ENCODE results near the gene ZBTB44.

Gene ZBTB44

GRCh38 chr11:130308886-130309285, 5.8 kb downstream of the ZBTB44 start:
- H3K27me3 ChIP-seq (ENCODE audit: insufficient read depth, poor library complexity, severe bottlenecking) = no peaks in the 10 kb centered on the region
- peaks cover 3% of the 10 kb centered on the region; the same call in 1 of the 2 replicates for H3K36me3 ChIP-seq (ENCODE audit: low read depth)
- TF ChIP-seq CTCF (IDR thresholded peaks at IDR 0.05; ENCODE audit: poor library complexity, severe bottlenecking) = no peak
- DNase-seq (ENCODE audit: low spot score) = no peak
- peaks cover 13% of the 10 kb centered on the region for H3K4me1 ChIP-seq (ENCODE audit: insufficient read depth, poor library complexity, severe bottlenecking)
- H3K9me3 ChIP-seq (ENCODE audit: severe bottlenecking) = no peaks in the 10 kb centered on the region
- no peak for ATAC-seq (ENCODE audit: low read depth)
- H3K27ac ChIP-seq (ENCODE audit: poor library complexity, severe bottlenecking) = no peak overlapping the region
- H3K4me3 ChIP-seq (ENCODE audit: severe bottlenecking) = no peak overlapping the region

DNA sequence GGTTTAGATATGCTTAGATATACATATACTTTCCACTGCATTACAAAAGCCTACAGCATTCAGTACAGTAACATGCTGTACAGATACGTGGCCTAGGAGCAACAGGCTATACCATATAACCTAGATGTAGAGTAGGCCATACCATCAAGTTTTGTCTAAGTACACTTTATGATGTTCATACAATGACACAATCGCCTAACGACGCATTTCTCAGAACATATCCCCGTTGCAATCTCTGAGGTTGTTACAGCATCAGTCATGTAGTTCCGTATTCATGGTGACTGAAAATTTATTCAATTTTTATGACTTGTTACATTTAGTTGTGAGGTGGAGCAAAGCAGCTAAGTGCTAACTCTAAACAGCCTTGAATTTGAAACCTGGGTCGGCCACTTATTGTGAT, 6.7 kb downstream of the ZBTB44 start:
- H3K27ac ChIP-seq (ENCODE audit: poor library complexity, severe bottlenecking) = no peak overlapping the region
- H3K4me1 ChIP-seq (ENCODE audit: insufficient read depth, poor library complexity, severe bottlenecking) = peaks cover 13% of the 10 kb centered on the region
- no peak overlapping the region for H3K4me3 ChIP-seq (ENCODE audit: severe bottlenecking)
- ATAC-seq (ENCODE audit: low read depth) = no peak
- TF ChIP-seq CTCF (IDR thresholded peaks at IDR 0.05; ENCODE audit: poor library complexity, severe bottlenecking) = no peak
- H3K9me3 ChIP-seq (ENCODE audit: severe bottlenecking) = no peaks in the 10 kb centered on the region
- no peak for DNase-seq (ENCODE audit: low spot score)
- peaks cover 3% of the 10 kb centered on the region; the same call in 1 of the 2 replicates for H3K36me3 ChIP-seq (ENCODE audit: low read depth)
- no peaks in the 10 kb centered on the region for H3K27me3 ChIP-seq (ENCODE audit: insufficient read depth, poor library complexity, severe bottlenecking)

GRCh38 chr11:130304651-130305050, 10.1 kb downstream of the ZBTB44 start:
- H3K36me3 ChIP-seq (ENCODE audit: low read depth) = peaks cover 3% of the 10 kb centered on the region; the same call in 1 of the 2 replicates
- DNase-seq (ENCODE audit: low spot score) = no peak
- H3K4me3 ChIP-seq (ENCODE audit: severe bottlenecking) = no peak overlapping the region
- TF ChIP-seq CTCF (IDR thresholded peaks at IDR 0.05; ENCODE audit: poor library complexity, severe bottlenecking) = no peak
- no peaks in the 10 kb centered on the region for H3K27me3 ChIP-seq (ENCODE audit: insufficient read depth, poor library complexity, severe bottlenecking)
- no peaks in the 10 kb centered on the region for H3K9me3 ChIP-seq (ENCODE audit: severe bottlenecking)
- no peak overlapping the region for H3K27ac ChIP-seq (ENCODE audit: poor library complexity, severe bottlenecking)
- no peaks in the 10 kb centered on the region for H3K4me1 ChIP-seq (ENCODE audit: insufficient read depth, poor library complexity, severe bottlenecking)
- no peak for ATAC-seq (ENCODE audit: low read depth)

DNA sequence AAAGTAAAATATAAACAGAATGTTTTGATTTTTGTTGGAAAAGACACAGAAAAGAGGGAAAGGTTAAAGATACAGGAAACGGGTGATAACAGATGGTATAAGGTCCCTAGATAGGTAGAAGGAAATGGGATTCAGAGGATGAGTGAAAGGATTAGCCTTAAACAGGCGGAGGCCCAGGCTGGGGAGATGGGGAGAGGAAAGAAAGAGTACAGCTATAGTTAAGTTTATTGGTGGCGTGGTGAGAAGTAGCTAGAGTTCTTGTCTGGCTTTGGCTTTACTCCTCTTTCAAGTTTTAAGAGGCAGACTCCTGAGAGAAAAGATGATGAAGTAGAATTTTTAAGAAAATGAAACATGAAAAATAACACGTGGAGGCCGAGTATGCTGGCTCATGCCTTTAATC, 13.7 kb downstream of the ZBTB44 start:
- no peak for ATAC-seq (ENCODE audit: low read depth)
- Histone ChIP-seq H3K4me3 (ENCODE audit: severe bottlenecking) (no peak overlapping the region), H3K27ac (ENCODE audit: poor library complexity, severe bottlenecking) (no peak overlapping the region), H3K4me1 (ENCODE audit: insufficient read depth, poor library complexity, severe bottlenecking) (no peaks in the 10 kb centered on the region), H3K9me3 (ENCODE audit: severe bottlenecking) (no peaks in the 10 kb centered on the region), H3K36me3 (ENCODE audit: low read depth) (no peaks in the 10 kb centered on the region), H3K27me3 (ENCODE audit: insufficient read depth, poor library complexity, severe bottlenecking) (no peaks in the 10 kb centered on the region)
- DNase-seq (ENCODE audit: low spot score) = no peak
- TF ChIP-seq CTCF (IDR thresholded peaks at IDR 0.05; ENCODE audit: poor library complexity, severe bottlenecking) = no peak

GRCh38 chr11:130300567-130300966, 14.2 kb downstream of the ZBTB44 start:
- TF ChIP-seq CTCF (IDR thresholded peaks at IDR 0.05; ENCODE audit: poor library complexity, severe bottlenecking) = no peak
- Histone ChIP-seq H3K27ac (ENCODE audit: poor library complexity, severe bottlenecking) (no peak overlapping the region), H3K9me3 (ENCODE audit: severe bottlenecking) (no peaks in the 10 kb centered on the region), H3K4me1 (ENCODE audit: insufficient read depth, poor library complexity, severe bottlenecking) (no peaks in the 10 kb centered on the region), H3K27me3 (ENCODE audit: insufficient read depth, poor library complexity, severe bottlenecking) (no peaks in the 10 kb centered on the region), H3K36me3 (ENCODE audit: low read depth) (no peaks in the 10 kb centered on the region), H3K4me3 (ENCODE audit: severe bottlenecking) (no peak overlapping the region)
- DNase-seq (ENCODE audit: low spot score) = no peak
- ATAC-seq (ENCODE audit: low read depth) = no peak
